Endodermal cell (in vitro differentiated cells): ENCODE results near the gene ANKRD62. TPM values are rescaled to one million over a fixed set of nuclear protein-coding genes. Genes with fewer than 3 reads are reported as not detected.

Experiments used
- DNase-seq: peaks from one replicate; pipeline ENCODE4 v3.0.0-alpha.2; 2017
- H3K27ac ChIP-seq: 2 replicates; pipeline ENCODE4 v1.5.1; 2013; ENCODE audit warnings: mild to moderate bottlenecking, low read depth, low read length, moderate library complexity
- H3K27me3 ChIP-seq: 2 replicates; pipeline ENCODE4 v1.6.1; 2013; ENCODE audit warnings: mild to moderate bottlenecking, low read length, moderate library complexity; ENCODE audit not compliant: insufficient read depth, control insufficient read depth, poor library complexity, severe bottlenecking
- H3K36me3 ChIP-seq: 2 replicates; pipeline ENCODE4 v1.7.0; 2013; ENCODE audit warnings: mild to moderate bottlenecking, low read length, moderate library complexity; ENCODE audit not compliant: control insufficient read depth, insufficient read depth
- H3K4me1 ChIP-seq: one replicate; pipeline ENCODE4 v1.7.0; 2013; ENCODE audit warnings: low read length; ENCODE audit not compliant: control insufficient read depth, insufficient read depth
- H3K4me3 ChIP-seq: 2 replicates; pipeline ENCODE4 v1.5.1; 2013; ENCODE audit warnings: mild to moderate bottlenecking, low read length, moderate library complexity
- H3K9ac ChIP-seq: 2 replicates; pipeline ENCODE4 v1.6.1; 2013; ENCODE audit warnings: mild to moderate bottlenecking, low read length, moderate library complexity; ENCODE audit not compliant: poor library complexity, severe bottlenecking; ENCODE audit errors: extremely low read depth
- H3K9me3 ChIP-seq: 2 replicates; pipeline ENCODE4 v1.6.1; 2013; ENCODE audit warnings: mild to moderate bottlenecking, low read length, moderate library complexity; ENCODE audit not compliant: control insufficient read depth
- H3K27ac Mint-ChIP-seq: 2 replicates; pipeline ENCODE4 v1.8.0; 2020; ENCODE audit warnings: mixed read lengths
- H3K27me3 Mint-ChIP-seq: 2 replicates; pipeline ENCODE4 v1.8.0; 2021; ENCODE audit warnings: mild to moderate bottlenecking, mixed read lengths; ENCODE audit not compliant: insufficient read depth
- H3K36me3 Mint-ChIP-seq: 2 replicates; pipeline ENCODE4 v1.8.0; 2020; ENCODE audit warnings: low read depth, mixed read lengths
- H3K4me1 Mint-ChIP-seq: 2 replicates; pipeline ENCODE4 v1.8.0; 2020; ENCODE audit warnings: mixed read lengths
- H3K4me3 Mint-ChIP-seq: 2 replicates; pipeline ENCODE4 v1.8.0; 2020; ENCODE audit warnings: mild to moderate bottlenecking, moderate library complexity, mixed read lengths
- H3K9me3 Mint-ChIP-seq: 2 replicates; pipeline ENCODE4 v1.8.0; 2020; ENCODE audit warnings: mild to moderate bottlenecking, mixed read lengths
- CTCF ChIP-seq: fragments of 200-600 bp; sonication (generic); conservative IDR thresholded peaks from 2 replicates; pipeline ENCODE4 v1.5.0; 2021; ENCODE audit warnings: antibody characterized with exemption, mild to moderate bottlenecking
- WGBS, 2 experiments: methylation state at CpG; one replicate each; pipeline versions ENCODE4 v1.1.5 to v1.1.7; 2013; ENCODE audit warnings: missing lambda C conversion rate in 2 of 2, mixed read lengths in 1 of 2; ENCODE audit not compliant: insufficient coverage in 1 of 2, insufficient read length in 1 of 2; 5-methylcytosine and 5-hydroxymethylcytosine counted together
- total RNA-seq, 2 donors: library from RNA; stranded (reverse); fragmentation: NEBNext Ultra II Directional in 1 of 2; extraction: Animal tissue kit (Norgen Biotek cat#: 25700) in 1 of 2; gene quantifications; 2 replicates in 1 of 2; 3 replicates in 1 of 2; pipeline ENCODE4 v1.2.1, GENCODE V29; 2021

The ANKRD62 gene
- total RNA-seq, 2 donors from 2014 or later: not detected

DNA sequence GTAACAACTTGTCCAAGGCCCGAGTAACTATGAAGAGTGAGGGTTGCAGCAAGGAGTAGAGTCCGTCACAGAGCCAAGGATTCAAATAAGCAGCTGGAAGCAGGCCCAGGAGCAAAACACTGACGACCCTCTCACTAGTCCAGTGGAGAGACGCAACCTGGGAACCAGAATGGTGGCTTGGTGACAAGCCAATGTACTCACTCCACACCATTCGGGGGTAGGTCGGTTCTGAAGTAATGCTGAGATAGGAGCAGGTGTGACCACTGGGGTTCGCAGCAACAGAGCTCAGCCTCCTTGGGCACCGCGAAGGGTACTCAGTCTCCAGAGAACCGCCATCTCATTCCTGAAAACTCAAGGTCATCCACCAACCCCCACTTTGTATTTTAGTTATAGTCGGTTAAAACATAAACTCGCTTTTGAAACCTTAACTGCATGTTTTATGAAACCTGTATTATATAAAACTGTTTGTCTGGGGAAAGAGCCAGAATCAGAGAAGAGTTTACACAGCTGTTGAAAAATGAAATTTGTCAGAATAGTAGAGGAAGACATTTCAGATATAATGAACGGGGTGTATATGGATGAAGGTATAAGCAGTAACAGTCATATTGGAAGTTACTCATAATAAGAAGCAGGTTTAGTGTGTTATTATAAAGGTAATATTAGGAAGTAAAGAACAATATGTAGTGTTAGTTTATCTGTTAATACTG is 8.6 kb downstream of the ANKRD62 start:
- Mint-ChIP-seq H3K27me3 (peaks cover 12% of the 10 kb centered on the region), H3K4me3 (no peak overlapping the region), H3K4me1 (no peaks in the 10 kb centered on the region), H3K27ac (no peak overlapping the region), H3K36me3 (no peaks in the 10 kb centered on the region), H3K9me3 (no peaks in the 10 kb centered on the region)
- Histone ChIP-seq H3K9me3 (no peaks in the 10 kb centered on the region), H3K4me3 (no peak overlapping the region), H3K36me3 (no peaks in the 10 kb centered on the region), H3K9ac (no peak overlapping the region), H3K27me3 (peaks cover 40% of the 10 kb centered on the region), H3K4me1 (no peaks in the 10 kb centered on the region), H3K27ac (no peak overlapping the region)
- 84 to 85% methylated on average over 8 to 13 of the region's 13 CpGs for WGBS, 2 experiments
- DNase-seq: no peak
- TF ChIP-seq CTCF: no peak

- H3K9me3 Mint-ChIP-seq: peaks cover 6% of the 10 kb centered on the region
- H3K9ac ChIP-seq: no peak overlapping the region
- 82 to 100% methylated on average over 1 of the region's 2 CpGs for WGBS, 2 experiments
- H3K27me3 Mint-ChIP-seq: peaks cover 11% of the 10 kb centered on the region
- TF ChIP-seq CTCF: no peak
- H3K27ac Mint-ChIP-seq: no peak overlapping the region
- no peak overlapping the region for H3K4me3 Mint-ChIP-seq
- H3K27me3 ChIP-seq: peaks cover 28% of the 10 kb centered on the region
- no peaks in the 10 kb centered on the region for H3K36me3 Mint-ChIP-seq
- H3K4me1 Mint-ChIP-seq: no peaks in the 10 kb centered on the region
- H3K4me3 ChIP-seq: no peak overlapping the region
- no peaks in the 10 kb centered on the region for H3K36me3 ChIP-seq
- no peak for DNase-seq
- no peaks in the 10 kb centered on the region for H3K4me1 ChIP-seq
- H3K9me3 ChIP-seq: no peaks in the 10 kb centered on the region
- H3K27ac ChIP-seq: no peak overlapping the region
Measured at GRCh38 chr18:12106471-12106870, 12.8 kb downstream of the ANKRD62 start.

DNA sequence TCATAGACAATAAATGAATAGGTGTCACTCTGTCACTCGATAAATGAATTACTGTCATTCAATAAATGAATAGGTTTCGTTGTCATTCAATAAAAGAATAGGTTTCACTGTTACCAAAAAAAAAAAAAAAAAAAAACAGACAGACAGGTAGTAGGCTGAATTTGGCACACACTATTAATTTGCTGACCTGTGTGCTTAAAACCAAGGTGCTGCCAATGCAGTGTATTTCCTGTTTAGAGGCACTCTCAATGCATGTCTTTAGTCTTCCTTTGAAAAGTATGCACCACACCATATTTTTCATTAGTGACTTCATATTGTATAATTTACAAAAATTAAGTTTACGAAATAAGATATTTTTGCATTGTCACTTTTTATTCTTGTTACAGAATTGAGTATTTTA is 16.2 kb downstream of the ANKRD62 start:
- H3K4me1 Mint-ChIP-seq: no peaks in the 10 kb centered on the region
- no peaks in the 10 kb centered on the region for H3K36me3 Mint-ChIP-seq
- 67 to 93% methylated on average over 1 to 3 of the region's 3 CpGs for WGBS, 2 experiments

More for the DNA sequence above, 16.2 kb downstream of the ANKRD62 start:
- Histone ChIP-seq H3K9ac (no peak overlapping the region), H3K9me3 (no peaks in the 10 kb centered on the region), H3K4me1 (no peaks in the 10 kb centered on the region), H3K27ac (no peak overlapping the region), H3K27me3 (peaks cover 24% of the 10 kb centered on the region), H3K4me3 (no peak overlapping the region), H3K36me3 (no peaks in the 10 kb centered on the region)
- peaks cover 6% of the 10 kb centered on the region for H3K9me3 Mint-ChIP-seq
- H3K27me3 Mint-ChIP-seq: peaks cover 11% of the 10 kb centered on the region
- DNase-seq: no peak
- no peak overlapping the region for H3K27ac Mint-ChIP-seq
- TF ChIP-seq CTCF: no peak
- no peak overlapping the region for H3K4me3 Mint-ChIP-seq
